GOT3 (cell line): ENCODE data around the gene COL5A3.
"Not testable (repeated sequence)": the region's sequence is repeated elsewhere in the genome, so short reads cannot be mapped to it uniquely, and the experiment has no call there.

ENCODE experiments used
- DNase-seq: peaks from one replicate; lab custom pipeline; 2025; ENCODE audit warnings: mixed read lengths; lab: John Stamatoyannopoulos, UW

Gene COL5A3

DNA sequence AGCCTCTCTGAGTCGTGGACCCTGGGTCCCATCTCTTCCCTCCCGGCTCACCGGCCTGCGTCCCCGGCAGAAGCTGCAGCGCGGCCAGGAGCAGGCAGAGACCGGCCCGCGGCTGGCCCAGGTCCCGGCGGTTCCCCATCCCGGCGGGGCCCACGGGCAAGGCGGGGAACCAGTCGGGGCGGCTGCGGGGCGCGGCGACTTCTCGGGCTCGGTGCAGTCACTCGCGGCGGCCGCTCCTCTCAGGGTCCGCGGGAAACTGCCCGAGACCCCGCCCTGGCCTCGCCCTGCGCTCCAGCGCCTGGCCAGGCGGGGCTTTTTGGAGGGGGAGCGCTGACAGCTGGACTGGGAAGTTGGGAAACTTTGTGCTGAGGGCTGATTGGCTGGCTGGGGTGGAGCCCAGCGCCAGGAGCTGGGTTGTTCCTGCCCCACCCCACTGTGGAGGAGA, at the start of gene COL5A3:
COL5A3 (minus strand) TSS at position 258 of the 445 bp plus-strand sequence; CDS start at position 139, 119 bp downstream.
- peak; percentile 10 for DNase-seq

DNA sequence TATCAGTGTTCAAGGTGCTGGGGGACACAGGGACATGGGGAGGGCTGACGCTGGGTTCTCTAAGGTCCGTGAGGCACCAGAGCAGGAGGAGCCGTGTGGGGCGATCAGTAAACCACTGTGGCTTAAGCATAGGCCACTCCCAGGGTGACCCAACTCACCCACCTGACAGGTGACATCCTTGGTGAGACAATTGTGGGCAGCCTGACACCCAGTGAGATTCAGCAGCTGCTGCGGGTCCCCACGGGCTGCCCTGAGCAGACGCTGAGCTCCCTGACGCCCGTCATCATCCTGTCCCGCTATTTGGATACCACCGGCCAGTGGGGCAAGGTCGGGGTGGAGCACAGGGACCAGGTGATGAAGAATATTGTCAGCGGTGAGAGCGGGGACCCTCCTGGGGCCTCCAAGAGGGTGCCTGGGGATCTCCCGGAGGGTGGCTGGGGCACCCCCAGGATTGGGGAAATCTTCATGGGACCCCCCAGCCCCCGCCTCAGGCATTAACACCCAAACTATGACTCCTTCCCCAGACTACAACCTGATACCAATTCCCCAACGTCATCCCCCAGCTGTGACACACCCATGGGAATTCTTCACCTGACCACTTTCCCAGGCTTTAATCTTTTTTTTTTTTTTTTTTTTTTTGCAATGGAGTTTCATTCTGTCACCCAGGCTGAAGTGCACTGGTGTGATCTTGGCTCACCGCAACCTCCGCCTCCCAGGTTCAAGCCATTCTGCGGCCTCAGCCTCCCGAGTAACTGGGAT, 42.5 kb upstream of the COL5A3 start:
- no peak for DNase-seq

DNA sequence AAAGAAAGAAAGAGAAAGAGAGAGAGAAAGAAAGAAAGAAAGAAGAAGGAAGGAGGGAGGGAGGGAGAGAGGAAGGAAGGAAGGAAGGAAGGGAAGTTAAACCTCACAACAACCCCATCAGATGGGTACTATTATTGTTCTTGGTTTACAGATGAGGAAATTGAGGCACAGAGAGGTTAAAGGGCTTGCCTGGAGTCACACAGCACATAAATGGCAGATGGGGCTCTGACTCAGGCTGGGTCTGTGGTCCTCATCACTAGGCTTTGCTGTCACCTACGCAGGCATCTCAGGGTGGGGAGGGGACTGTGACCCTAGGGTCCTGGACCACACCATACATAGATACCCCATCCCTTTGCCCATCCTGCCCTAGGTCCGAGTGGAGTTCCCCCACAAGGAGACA, 39.3 kb upstream of the COL5A3 start:
- no peak for DNase-seq

DNA sequence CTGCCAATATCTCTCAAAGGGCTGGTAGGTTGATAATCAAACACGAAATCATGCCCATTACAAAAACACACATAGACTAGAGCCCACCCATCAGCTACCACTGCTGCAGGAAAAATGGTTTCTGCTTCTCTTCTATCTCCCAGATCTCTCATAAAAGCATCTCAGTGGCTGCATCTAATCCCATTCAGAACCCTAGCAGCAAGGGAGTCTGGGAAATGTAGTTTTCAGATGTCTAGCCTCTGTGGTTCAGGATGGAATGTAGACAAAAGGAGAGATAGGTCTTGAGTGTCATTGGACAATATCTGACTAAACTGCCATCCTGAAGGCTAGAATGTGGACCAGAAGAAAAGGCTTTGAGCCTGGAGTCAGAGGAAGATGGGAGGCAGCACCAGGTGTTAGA, 35.1 kb upstream of the COL5A3 start:
- no peak for DNase-seq

DNA sequence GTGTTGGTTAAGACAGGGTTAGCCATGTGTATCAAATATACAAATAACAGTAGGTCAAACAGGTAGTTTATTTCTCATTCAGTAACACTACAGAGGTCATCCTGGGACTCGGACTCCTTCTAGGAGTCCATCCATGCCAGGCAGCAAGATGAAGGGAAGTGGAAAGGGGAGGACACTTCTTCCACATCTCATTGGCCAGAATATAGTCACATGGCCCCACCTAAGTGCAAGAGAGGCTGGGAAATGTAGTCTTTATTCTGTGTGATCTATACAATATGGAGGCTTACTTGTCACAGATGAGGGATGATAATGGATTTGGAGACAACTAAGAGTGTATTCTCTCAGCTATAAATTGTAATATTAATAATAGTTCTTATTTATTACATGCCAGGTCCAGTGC, 34.1 kb upstream of the COL5A3 start:
- DNase-seq: no peak

DNA sequence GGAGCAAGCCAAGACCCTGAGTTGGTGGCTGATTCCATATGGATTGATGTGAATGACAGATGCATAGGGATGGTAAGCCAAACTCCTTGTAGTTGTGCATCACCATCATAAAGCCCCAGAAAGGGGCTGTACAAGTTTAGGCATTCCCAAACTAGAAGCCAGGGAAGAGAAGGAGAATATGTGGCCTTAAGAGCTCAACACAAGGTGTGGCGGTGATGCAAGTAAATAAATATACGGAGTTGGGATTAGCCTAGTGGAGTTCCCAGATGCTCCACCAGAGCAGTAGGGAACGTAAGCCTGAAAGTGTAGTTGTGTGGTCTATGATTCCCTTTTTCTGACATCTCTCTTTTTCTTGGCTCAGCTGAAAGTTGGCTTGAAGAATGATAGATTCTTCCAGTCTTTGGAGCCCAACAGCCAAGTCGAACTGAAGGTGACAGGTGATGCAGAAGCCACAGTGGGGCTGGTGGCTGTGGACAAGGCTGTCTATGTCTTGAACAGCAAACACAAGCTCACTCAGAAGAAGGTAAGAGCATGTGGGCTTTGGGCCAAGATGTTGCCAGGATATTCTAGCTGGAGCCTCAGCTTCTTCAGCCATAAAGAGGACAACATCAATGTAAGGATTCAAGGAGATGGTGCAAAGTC, 33.1 kb upstream of the COL5A3 start:
- no peak for DNase-seq

DNA sequence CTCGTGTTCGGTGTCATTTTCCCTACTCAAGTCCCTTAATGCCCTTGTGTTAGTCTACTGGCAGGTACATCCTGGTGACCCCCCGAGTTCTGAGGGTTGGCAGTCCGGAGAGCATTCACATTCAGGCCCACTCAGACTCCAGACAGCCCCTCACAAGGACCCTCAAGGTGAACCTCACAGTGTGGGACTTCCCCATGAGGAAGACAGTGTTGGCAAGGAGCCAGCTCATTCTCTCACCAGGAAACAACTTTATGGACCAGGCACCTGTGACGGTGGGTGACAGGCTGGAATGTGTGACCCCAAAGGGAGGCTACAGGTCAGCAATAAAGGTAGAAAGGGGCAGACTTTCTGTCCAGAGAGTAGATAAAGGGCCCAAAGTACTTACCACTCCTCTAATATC, 27.5 kb upstream of the COL5A3 start:
- no peak for DNase-seq

DNA sequence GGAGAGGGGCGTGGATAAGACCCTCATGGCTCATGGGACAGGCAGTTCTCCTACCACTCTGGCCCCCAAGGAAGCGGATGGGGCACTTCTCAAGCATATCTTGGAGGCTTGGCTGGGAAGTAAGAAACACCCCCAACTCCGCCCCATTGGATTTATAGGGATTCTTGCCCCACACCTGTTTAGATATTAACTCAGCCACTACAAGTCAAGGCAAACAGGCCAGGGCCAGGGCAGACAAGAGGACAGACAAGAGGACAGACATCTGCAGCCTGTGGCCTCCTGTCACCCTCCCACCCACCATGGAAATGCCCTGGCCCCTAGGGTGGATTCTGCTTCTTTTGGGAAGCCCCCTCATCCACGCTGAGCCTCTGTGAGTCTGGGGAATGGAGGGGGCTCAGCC, 27.1 kb upstream of the COL5A3 start:
- no peak for DNase-seq

DNA sequence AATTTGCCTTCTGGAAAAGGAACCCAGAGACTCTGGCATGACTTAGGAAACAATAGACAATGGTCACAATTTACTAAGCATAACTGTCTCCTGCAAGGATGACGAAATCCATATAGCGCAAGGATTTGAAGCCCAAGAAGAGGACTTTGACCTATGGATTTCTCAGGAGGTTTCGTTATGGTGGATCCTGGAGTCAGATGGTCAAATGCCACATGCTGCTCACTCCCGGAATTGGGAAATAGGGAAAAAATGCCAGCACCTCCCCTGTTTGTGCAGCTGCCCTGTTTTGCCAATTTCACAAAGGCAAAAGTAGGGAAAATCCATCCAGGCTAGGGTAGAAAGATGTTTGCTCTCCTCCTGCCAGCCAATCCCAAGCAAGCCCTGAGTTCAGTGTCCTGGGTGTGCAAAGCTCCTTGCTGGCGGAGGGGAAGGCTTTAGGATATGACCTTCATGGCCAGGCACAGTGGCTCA, 26.3 kb upstream of the COL5A3 start:
- DNase-seq: no peak

DNA sequence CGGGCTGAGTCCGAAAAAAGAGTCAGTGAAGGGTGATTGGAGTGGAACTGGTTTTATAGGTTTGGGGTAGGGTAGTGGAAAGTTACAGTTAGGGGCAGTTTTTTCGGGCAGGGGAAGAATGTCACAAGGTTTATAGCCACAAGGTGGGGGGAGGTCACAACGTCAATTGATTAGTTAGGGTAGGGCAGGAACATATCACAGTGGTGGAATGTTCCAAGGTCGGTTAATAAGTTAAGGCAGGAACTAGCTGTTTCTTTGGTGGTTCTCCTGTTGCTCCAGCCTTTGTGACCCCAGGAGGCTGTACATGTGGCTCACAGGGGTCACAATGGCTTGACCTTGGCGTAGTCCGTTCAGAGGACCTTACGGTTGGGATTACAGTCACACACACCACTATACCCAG, 23.3 kb upstream of the COL5A3 start:
- no peak for DNase-seq

DNA sequence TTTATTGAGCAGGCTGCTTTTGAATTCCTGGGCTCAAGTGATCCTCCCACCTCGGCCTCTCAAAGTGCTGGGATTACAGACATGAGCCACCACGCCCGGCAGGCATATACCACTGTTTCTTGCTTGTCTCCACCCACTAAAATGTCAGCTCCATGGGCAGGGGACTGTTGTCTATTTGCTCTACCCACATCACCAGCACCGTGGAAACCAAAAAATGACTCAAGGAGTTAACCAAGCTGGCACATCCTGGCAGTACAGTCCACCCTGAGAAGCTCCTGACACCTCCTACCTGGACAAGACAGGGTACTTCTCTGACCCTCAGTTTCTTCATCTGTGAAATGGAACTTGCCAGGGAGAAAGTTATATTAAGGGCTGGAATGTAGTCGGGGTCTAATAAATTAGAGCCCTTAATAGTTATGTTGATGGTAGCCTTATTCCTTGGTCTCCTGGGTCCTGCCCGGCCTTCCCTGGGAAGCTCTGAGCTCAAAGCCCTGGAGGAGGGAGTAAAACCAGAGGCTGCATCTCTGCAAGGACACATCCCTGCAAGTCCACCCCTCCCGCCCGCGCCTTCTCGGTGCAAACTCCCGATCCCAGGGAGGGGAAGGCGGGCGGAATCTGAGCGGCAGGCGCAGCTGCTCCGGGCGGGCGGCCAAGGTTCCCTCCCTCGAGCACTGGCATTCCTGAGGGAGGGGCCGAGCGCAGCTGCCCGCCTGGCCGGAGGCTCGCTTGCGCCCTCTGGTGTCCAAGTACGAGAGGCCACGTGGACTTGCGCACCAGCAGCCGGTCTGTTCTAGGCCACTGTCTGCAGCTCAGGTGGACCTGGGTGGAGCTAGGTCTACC, 17.1 kb upstream of the COL5A3 start:
- peak; percentile 70 for DNase-seq

DNA sequence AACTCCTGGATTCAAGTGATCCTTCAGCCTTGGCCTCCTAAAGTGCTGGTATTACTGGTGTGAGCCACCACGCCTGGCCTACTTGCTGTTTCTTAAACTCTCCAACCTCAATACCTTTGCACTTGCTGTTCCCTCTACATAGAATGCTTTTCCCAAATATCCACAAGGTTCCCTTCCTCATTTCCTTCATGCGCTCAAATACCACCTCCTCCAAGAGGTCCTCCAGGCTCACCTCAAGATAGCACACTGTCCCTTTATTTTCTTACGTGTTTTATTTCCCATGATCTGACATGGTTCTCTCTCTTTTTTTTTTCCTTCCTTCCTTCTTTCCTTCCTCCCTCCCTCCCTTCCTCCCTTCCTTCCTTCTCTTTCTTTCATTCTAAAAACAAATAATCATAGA, 16.4 kb upstream of the COL5A3 start:
- DNase-seq: no peak

DNA sequence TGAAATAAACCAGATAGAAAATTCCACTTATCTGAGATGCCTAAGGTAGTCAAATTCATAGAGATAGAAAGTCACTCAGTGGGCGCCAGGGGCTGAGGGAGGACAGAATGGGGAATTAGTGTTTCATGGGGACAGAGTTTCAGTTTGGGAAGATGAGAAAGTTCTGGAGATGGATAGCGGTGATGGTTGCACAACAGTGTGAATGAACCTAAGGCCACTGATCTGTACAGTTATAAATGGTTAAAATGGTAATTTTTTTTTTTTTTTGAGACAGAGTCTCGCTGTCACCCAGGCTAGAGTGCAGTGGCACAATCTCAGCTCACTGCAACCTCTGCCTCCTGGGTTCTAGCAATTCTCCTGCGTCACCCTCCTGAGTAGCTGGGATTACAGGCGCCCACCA, 12.8 kb upstream of the COL5A3 start:
- not testable (repeated sequence) for DNase-seq

DNA sequence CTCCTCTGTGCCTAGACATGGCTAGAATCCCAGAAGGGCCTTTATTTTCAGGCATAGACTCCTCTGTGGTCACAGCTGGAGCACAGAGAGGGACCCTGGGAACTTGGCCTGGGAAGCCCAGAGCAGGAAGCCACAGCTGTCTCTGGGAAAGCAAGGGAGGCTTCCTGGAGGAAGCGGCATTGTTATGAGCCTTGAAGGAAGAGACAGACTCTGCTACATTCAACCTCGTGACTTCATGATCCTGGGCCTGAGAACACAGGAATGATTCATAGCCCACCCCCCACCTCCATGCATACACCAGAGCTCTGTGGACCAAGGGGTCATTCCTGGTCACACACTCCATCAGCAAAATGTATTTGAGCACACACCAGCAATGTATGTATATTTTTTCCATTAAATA, 11.6 kb upstream of the COL5A3 start:
- no peak for DNase-seq

DNA sequence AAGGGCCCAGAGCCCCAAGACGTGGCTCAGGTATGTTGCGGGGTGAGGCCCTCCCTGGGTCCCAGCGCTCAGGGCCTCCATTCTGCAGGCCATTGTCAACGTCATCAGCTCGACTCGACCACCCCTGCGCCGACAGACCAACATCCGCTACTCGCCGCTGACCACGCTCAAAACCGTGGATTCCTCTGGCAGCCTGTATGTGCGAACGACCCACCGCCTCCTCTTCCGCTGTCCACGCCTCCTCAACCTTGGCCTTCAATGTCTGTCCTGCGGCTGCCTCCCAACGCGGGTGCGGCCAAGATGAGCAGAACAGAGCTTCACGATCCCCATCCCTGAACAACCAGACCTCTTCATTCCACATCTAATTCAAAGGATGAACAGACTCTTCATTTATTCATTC, 11.1 kb upstream of the COL5A3 start:
- DNase-seq: no peak

DNA sequence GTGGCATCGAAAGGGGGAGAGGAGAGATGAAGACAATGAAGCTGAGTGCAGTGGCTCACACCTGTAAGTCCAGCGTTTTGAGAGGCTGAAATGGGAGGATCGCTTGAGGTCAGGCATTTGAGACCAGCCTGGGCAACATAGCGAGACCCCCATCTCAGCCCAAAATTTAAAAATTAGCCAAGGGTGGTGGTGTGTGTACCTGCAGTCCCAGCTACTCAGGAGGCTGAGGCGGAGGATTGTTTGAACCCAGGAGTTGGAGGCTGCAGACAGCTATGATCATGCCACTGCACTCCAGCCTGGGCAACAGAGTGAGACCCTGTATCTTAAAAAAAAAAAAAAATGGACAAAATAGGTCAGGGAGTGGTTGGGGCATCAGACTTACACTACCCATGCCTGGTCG, 10.5 kb upstream of the COL5A3 start:
- DNase-seq: no peak

DNA sequence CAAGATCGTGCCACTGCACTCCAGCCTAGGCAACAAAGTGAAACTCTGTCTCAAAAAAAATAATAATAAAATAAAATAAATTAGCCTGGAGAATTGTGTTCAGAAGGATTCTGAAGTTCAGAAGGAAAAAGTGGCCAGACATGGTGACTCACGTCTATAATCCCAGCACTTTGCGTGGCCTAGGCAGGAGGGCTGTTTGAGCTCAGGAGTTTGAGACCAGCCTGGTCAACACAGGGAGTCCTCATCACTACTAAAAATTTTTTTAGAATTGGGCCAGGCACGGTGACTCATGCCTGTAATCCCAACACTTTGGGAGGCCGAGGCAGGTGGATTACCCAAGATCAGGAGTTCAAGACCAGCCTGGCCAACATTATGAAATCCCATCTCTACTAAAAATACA, 8.9 kb upstream of the COL5A3 start:
- DNase-seq: no peak

DNA sequence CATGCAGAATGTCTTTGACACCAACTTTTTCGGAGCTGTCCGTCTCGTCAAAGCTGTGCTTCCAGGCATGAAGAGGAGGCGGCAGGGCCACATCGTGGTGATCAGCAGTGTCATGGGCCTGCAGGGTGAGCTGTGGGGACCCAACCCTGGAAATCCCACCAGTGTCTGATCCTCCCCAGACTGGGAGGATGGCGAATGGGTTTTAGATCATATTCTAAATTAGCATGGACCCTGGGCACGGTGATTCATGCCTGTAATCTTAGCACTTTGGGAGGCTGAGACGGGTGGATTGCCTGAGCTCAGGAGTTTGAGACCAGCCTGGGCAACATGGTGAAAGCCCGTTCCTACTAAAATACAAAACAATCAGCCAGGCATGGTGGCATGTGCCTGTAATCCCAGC, 8.5 kb upstream of the COL5A3 start:
- DNase-seq: no peak

DNA sequence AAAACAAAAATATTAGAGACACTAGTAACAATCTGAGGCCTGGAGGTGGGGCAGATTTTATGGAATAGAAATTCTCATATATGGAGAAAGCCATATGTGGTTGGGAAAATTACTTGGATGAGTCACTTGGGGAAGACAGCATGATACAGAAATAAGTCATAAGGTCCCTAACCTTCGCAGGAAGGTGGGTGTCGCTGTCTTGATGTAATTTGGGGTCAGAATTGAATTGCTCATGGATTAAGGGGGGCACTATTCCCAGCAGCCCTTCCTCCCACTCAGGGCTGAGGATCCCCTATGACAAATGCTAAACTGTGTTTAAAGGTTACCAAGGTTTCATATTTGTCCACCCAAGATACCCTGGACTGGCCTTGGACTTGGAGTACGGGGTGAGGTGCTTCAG, 8.0 kb upstream of the COL5A3 start:
- no peak for DNase-seq

DNA sequence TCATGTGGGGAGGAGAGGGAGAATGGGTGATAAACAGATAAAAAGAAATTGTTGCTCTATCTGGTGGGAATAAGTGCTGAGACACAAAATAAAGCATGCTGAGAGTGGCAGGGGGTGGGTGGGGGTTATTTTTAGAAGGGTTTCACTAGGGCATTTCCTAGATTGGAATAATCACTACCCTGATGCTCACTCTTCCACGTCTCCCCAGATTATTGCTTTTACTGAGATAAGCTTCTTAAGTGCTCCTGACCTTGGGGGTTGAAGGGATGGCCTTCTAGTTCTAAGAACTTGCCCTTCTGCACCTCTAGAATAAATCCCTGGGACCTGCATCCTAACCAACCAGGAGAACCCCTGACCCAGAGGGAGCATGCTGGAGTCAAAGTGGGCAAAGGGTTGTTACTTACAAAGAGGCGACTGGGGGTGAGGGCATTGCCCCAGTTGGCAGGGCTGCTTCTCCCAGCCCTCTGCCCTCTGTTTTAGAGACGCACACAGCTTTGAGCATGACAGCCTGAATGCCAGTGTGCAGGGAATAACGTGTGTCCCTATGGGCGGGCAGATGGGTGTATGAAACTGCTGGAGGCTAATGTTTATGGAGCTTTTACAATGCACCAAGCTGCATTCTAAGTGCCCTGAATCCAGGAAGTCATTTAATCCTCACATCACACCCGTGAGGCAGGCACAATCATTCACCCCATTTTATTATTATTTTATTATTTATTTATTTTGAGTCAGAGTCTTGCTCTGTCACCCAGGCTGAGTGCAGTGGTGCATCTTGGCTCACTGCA, 3.7 kb upstream of the COL5A3 start:
- no peak for DNase-seq

DNA sequence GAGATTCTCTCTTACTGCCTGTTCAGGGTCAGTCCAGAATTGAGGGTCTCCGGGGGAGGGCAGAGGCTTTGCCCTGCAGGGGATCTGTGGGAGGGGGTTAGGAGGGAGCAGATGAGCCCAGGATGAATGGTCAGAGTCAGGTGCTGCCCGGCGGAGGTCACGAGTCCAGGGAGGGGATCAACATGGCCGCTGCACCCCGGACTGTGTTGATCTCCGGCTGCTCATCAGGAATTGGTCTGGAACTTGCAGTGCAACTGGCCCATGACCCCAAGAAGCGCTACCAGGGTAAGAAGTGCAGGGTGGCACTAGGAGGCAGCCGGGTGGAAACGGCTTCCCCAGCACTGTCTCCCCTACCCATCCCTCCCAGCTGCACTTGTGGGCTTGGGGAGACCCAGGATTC, 3.0 kb upstream of the COL5A3 start, which contains the start of gene RDH8:
RDH8 (plus strand) TSS at position 168 of the 400 bp plus-strand sequence; CDS start at position 183, 15 bp downstream.
- no peak for DNase-seq

DNA sequence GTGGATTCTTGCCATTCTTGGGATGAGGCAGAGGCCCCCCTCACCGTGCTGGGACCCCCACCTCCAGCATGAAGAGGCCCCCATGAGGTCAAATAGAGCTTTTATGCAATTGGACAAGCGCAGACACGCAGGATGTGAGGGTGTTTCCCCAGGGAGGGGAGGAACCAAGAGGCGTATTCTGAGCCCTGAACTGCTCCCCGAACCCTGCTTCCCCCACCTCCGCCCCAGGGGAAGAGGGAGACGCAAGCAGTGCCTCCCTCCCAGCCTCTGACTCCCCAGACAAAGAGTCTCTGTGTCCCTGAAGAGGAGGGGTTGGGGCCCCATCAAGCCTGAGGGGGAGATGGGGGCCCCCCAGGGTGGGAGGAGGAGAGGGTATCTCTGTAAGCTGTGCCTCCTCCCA, 1.7 kb upstream of the COL5A3 start:
- no peak for DNase-seq
